Mesothelial cell of epicardium (in vitro differentiated cells): ENCODE results near the gene POU2F1. TPM values are rescaled to one million over a fixed set of nuclear protein-coding genes. Genes with fewer than 3 reads are reported as not detected.
A peak's percentile ranks its signal among the peaks of the same experiment; 100 is the strongest.

Source experiments
- DNase-seq, 2 experiments: peaks; one replicate each; pipeline ENCODE4 v3.0.0; 2021; ENCODE audit warnings: low spot score in 2 of 2; ENCODE audit not compliant: unreplicated experiment in 2 of 2
- H3K27ac Mint-ChIP-seq: 2 replicates; pipeline ENCODE4 v1.8.0; 2021; ENCODE audit warnings: mixed read lengths
- H3K27me3 Mint-ChIP-seq: 2 replicates; pipeline ENCODE4 v1.8.0; 2021; ENCODE audit warnings: low read depth, mixed read lengths
- H3K36me3 Mint-ChIP-seq: 2 replicates; pipeline ENCODE4 v1.8.0; 2021; ENCODE audit warnings: mixed read lengths
- H3K4me1 Mint-ChIP-seq: 2 replicates; pipeline ENCODE4 v1.8.0; 2021; ENCODE audit warnings: mixed read lengths
- H3K4me3 Mint-ChIP-seq: 2 replicates; pipeline ENCODE4 v1.8.0; 2021; ENCODE audit warnings: mild to moderate bottlenecking, moderate library complexity, mixed read lengths
- H3K9me3 Mint-ChIP-seq: 2 replicates; pipeline ENCODE4 v1.8.0; 2021; ENCODE audit warnings: mixed read lengths
- total RNA-seq: library from RNA; stranded (reverse); gene quantifications from 3 replicates; pipeline ENCODE4 v1.2.1, GENCODE V29; 2021
- TF ChIP-seq, protein P1 (sequence below): fragments of 200-600 bp; sonication (generic); IDR thresholded peaks from one replicate; pipeline ENCODE4 v1.5.0; 2021; ENCODE audit warnings: antibody characterized with exemption; ENCODE audit not compliant: unreplicated experiment

POU2F1 gene
- total RNA-seq, 1 donor from 2014 or later = 32.8 TPM

DNA sequence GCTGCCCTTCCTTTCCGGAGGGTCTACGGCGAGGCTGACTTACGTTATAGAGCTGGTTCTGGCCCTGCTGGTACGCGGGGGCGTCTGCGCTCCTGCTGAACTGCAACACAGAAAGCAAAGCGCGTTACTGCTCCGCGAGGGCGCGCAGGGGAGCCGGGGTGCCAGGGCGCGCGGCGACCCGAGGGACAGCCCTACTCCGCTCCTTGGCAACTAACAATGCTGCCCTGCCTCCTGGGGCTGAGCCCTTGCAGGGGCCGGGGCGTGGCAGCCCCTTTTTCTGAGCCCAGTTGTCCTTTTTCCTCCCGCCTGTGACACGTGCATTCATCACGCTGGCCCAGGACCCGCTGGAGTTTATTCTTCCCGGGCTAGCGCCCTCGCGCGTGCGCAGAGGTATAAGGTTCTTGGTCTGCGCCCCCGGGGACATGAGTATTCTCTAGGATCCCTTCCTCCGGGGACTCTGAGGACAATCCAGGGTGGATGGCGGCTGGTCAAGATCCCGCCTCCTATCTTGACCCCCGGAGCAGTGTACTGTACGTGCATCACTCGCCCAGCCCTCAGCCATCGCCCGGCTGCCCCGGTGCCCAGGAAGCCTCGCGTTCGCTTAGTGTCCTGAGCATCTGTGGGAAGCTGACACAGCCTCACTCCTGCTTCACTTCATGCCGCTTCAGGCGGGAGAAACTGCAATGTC, 218.8 kb downstream of the POU2F1 start:
- peaks cover 9% of the 10 kb centered on the region for H3K9me3 Mint-ChIP-seq
- TF ChIP-seq, protein P1, sequence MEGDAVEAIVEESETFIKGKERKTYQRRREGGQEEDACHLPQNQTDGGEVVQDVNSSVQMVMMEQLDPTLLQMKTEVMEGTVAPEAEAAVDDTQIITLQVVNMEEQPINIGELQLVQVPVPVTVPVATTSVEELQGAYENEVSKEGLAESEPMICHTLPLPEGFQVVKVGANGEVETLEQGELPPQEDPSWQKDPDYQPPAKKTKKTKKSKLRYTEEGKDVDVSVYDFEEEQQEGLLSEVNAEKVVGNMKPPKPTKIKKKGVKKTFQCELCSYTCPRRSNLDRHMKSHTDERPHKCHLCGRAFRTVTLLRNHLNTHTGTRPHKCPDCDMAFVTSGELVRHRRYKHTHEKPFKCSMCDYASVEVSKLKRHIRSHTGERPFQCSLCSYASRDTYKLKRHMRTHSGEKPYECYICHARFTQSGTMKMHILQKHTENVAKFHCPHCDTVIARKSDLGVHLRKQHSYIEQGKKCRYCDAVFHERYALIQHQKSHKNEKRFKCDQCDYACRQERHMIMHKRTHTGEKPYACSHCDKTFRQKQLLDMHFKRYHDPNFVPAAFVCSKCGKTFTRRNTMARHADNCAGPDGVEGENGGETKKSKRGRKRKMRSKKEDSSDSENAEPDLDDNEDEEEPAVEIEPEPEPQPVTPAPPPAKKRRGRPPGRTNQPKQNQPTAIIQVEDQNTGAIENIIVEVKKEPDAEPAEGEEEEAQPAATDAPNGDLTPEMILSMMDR = no peak
- peak in 1 of 2 experiments; percentile 67 for DNase-seq
- H3K27me3 Mint-ChIP-seq = peaks cover 60% of the 10 kb centered on the region
- no peak overlapping the region for H3K27ac Mint-ChIP-seq
- no peaks in the 10 kb centered on the region for H3K36me3 Mint-ChIP-seq
- H3K4me3 Mint-ChIP-seq = peak overlapping the region; percentile 55
- no peaks in the 10 kb centered on the region for H3K4me1 Mint-ChIP-seq

DNA sequence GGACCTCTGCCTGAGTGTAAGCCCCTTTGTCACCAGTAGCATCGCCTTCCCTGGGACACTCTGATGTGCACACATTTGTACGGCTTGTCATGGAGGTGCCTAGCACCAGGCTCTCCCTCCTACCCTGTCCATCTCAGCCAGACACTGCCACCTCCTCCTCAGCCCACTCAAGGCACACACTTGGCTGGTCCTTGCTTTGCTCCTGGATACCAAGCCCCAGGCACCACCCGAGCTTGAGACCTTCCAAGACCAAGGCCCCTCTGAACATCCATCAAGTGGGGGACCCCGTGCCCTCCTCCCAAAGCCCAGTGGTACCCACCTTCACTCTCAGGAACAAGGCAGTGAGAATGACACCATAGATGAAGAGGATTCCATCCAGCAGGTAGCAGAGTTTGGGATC, 219.7 kb downstream of the POU2F1 start:
- H3K4me1 Mint-ChIP-seq = no peaks in the 10 kb centered on the region
- TF ChIP-seq, protein P1 = no peak
- no peak overlapping the region for H3K27ac Mint-ChIP-seq
- no peaks in the 10 kb centered on the region for H3K36me3 Mint-ChIP-seq
- DNase-seq = no peak
- H3K4me3 Mint-ChIP-seq = no peak overlapping the region
- H3K27me3 Mint-ChIP-seq = peaks cover 59% of the 10 kb centered on the region
- H3K9me3 Mint-ChIP-seq = peaks cover 9% of the 10 kb centered on the region

DNA sequence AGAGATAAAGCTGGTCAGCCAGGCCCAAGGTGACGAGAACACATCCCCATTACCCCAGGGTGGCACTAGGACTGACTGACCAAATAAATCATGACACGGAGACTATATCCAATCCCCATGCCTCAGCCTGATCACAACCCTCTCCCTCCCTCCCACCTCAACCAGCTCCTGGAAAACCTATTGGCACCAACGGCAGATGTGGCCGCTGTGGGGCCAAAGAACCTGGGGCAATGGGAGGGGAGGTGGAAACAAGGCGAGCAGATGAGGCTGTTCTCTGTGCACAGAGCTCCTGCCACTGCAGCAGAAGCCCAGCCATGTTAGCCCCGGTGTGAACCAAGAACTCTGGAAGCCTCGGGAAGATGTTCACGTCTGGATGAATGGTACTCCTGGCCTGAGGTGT, 220.1 kb downstream of the POU2F1 start:
- Mint-ChIP-seq H3K4me3 (no peak overlapping the region), H3K4me1 (no peaks in the 10 kb centered on the region), H3K27ac (no peak overlapping the region), H3K9me3 (peaks cover 6% of the 10 kb centered on the region), H3K36me3 (no peaks in the 10 kb centered on the region), H3K27me3 (peaks cover 54% of the 10 kb centered on the region)
- TF ChIP-seq, protein P1 = no peak
- DNase-seq = no peak

DNA sequence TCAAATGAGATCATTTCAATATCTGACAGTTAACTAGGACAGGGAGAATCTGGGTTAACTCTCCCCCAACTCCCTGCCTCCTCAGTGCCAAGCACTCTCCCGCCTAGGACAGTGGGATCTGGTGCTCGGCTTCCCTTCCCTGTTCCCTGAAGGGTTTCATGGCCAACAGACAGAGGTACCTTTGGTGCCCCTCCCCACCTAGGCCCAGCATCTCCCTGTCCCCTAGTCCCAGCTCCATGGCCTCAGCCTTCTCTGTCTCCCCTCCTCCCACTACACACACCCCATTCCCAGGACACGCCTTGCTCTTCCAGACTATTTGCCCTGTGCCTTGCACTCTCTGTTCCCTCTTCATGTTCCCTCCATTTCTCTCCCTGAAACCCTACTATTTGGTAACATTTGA, 220.5 kb downstream of the POU2F1 start:
- no peaks in the 10 kb centered on the region for H3K36me3 Mint-ChIP-seq
- no peak overlapping the region for H3K27ac Mint-ChIP-seq
- TF ChIP-seq, protein P1 = no peak
- H3K27me3 Mint-ChIP-seq = peaks cover 51% of the 10 kb centered on the region
- no peak for DNase-seq
- no peaks in the 10 kb centered on the region for H3K4me1 Mint-ChIP-seq
- peaks cover 2% of the 10 kb centered on the region for H3K9me3 Mint-ChIP-seq
- H3K4me3 Mint-ChIP-seq = no peak overlapping the region

DNA sequence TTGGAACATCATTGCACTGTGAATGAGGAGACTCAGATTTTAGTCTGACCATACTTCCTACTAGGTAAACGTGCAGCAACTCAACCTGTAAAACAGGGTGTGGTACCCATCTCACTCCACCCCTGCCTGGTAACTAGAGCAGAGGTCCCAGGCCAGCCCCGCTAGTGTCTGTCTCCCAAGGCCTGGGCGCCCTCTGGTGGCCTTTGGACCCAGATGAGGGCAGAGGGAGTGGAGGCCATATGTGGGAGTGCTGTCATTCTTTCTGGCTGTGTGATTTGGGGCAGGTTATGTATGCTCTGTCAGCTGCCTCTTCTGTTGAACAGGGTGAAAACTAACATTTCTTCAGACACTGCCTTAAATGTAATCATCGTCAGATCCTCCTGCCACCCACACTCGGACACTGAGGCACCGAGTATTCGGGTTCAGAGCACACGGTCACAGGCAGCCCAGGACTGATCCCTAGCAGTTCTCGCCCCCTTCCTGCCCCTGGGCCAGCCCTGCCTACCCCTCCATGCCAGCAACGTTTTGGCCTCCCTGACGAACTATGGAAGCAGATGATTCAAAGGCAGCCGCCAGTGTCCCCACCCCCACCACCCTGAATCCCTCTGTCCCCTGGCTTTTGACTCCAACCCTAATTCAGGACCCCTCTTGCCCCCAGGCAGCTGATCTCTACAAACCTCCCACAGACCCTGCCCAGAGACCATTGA, 221.6 kb downstream of the POU2F1 start:
- DNase-seq = peak; percentile 46 to 71
- no peak overlapping the region for H3K27ac Mint-ChIP-seq
- no peak overlapping the region for H3K4me3 Mint-ChIP-seq
- no peaks in the 10 kb centered on the region for H3K4me1 Mint-ChIP-seq
- H3K9me3 Mint-ChIP-seq = no peaks in the 10 kb centered on the region
- TF ChIP-seq, protein P1 = peak; percentile 58
- peaks cover 47% of the 10 kb centered on the region for H3K27me3 Mint-ChIP-seq
- no peaks in the 10 kb centered on the region for H3K36me3 Mint-ChIP-seq
